Endothelial cell of umbilical vein (primary cell): Measurements from ENCODE around the gene TP73. TPM values are rescaled to one million over a fixed set of nuclear protein-coding genes. Genes with fewer than 3 reads are reported as not detected.

ENCODE experiments used
- BruUV-seq: library from RNA; stranded (reverse); fragments of 400-500 nt; replicated peaks from 2 replicates; lab custom pipeline; 2021; lab: Mats Ljungman, UMichigan
- CTCF ChIA-PET: fragments of 300-600, 350-600 bp; sonication (Branson Sonifier 250); formaldehyde crosslinking; loops from one replicate; lab custom pipeline; 2021; ENCODE audit warnings: antibody characterized with exemption, inconsistent platforms; lab: Charles Lee
- POLR2A ChIA-PET: fragments of 300-600, 350-600 bp; sonication (Branson Sonifier 250); formaldehyde crosslinking; loops from one replicate; lab custom pipeline; 2021; ENCODE audit warnings: antibody characterized with exemption, inconsistent platforms; lab: Charles Lee
- DNase-seq: peaks from one replicate; pipeline ENCODE4 v3.0.0-alpha.2; 2011; ENCODE audit warnings: low read depth, low spot score
- FAIRE-seq: peaks from 2 replicates; lab custom pipeline; 2011; peaks lifted over from hg19 to GRCh38; lab: Jason Lieb, UNC
- H2AFZ ChIP-seq: 2 replicates; pipeline ENCODE4 v1.6.0; 2012; ENCODE audit warnings: low read depth, low read length, control low read depth, inconsistent platforms
- H3K27ac ChIP-seq: 2 replicates; pipeline ENCODE4 v1.5.1; 2011; ENCODE audit warnings: low read depth, mild to moderate bottlenecking, control low read depth, low read length, moderate library complexity; ENCODE audit not compliant: insufficient read depth
- H3K27me3 ChIP-seq, 2 experiments: 2 replicates each; pipeline versions ENCODE4 v1.6.0 to v1.6.1; 2011; ENCODE audit warnings: low read length in 2 of 2, mixed read lengths in 1 of 2; ENCODE audit not compliant: control insufficient read depth in 2 of 2, insufficient read depth in 2 of 2
- H3K36me3 ChIP-seq, 2 experiments: 2 replicates in 1 of 2; 3 replicates in 1 of 2; pipeline ENCODE4 v1.5.1; 2011; ENCODE audit warnings: low read length in 2 of 2, mild to moderate bottlenecking in 1 of 2, moderate library complexity in 1 of 2; ENCODE audit not compliant: control insufficient read depth in 2 of 2, insufficient read depth in 2 of 2; ENCODE audit errors: extremely low read depth in 1 of 2
- H3K4me1 ChIP-seq: 3 replicates; pipeline ENCODE4 v1.5.1; 2011; ENCODE audit warnings: mild to moderate bottlenecking, low read length; ENCODE audit not compliant: control insufficient read depth, insufficient read depth; ENCODE audit errors: extremely low read depth
- H3K4me2 ChIP-seq: 2 replicates; pipeline ENCODE4 v1.6.1; 2011; ENCODE audit warnings: low read length, control low read depth, mixed read lengths; ENCODE audit not compliant: insufficient read depth
- H3K4me3 ChIP-seq, 3 experiments: fragments of 200-600 bp in 1 of 3; sonication (generic), shearing (Covaris generic) in 1 of 3; replicated peaks in 1 of 3; 2 replicates each; pipeline ENCODE4 v1.5.1; 2011 to 2016; ENCODE audit warnings: control low read depth in 3 of 3, low read length in 3 of 3, mild to moderate bottlenecking in 2 of 3, inconsistent platforms in 1 of 3, low read depth in 1 of 3, moderate library complexity in 1 of 3; ENCODE audit not compliant: insufficient read depth in 1 of 3
- H3K79me2 ChIP-seq: 2 replicates; pipeline ENCODE4 v1.6.0; 2012; ENCODE audit warnings: low read length, inconsistent platforms; ENCODE audit not compliant: control insufficient read depth, insufficient read depth
- H3K9ac ChIP-seq: replicated peaks from 2 replicates; pipeline ENCODE3; 2011; ENCODE audit warnings: low read length, control low read depth; ENCODE audit not compliant: insufficient read depth; ENCODE audit errors: extremely low read depth
- H3K9me1 ChIP-seq: replicated peaks from 3 replicates; pipeline ENCODE4 v1.6.0; 2011; ENCODE audit warnings: mild to moderate bottlenecking, low read length; ENCODE audit not compliant: control insufficient read depth, insufficient read depth; ENCODE audit errors: extremely low read depth
- H3K9me3 ChIP-seq: replicated peaks from 2 replicates; pipeline ENCODE4 v1.5.1; 2012; ENCODE audit warnings: low read length, inconsistent platforms; ENCODE audit not compliant: control insufficient read depth, insufficient read depth
- H4K20me1 ChIP-seq: replicated peaks from 2 replicates; pipeline ENCODE3; 2011; ENCODE audit warnings: mild to moderate bottlenecking, low read length; ENCODE audit not compliant: control insufficient read depth, insufficient read depth; ENCODE audit errors: extremely low read depth
- EZH2 ChIP-seq: IDR thresholded peaks from 2 replicates; pipeline ENCODE4 v1.6.1; 2012; ENCODE audit warnings: borderline replicate concordance, low read depth, mild to moderate bottlenecking, moderate library complexity, low read length, inconsistent platforms; ENCODE audit not compliant: severe bottlenecking
- FOS ChIP-seq: IDR thresholded peaks from 2 replicates; pipeline ENCODE4 v1.6.1; 2011; ENCODE audit warnings: mild to moderate bottlenecking, low read length, moderate library complexity, borderline replicate concordance; ENCODE audit not compliant: insufficient read depth
- GATA2 ChIP-seq: IDR thresholded peaks from 2 replicates; pipeline ENCODE4 v1.7.0; 2011; ENCODE audit warnings: low read depth, mild to moderate bottlenecking, moderate library complexity, mixed read lengths, low read length; ENCODE audit not compliant: insufficient read length, insufficient read depth
- JUN ChIP-seq: IDR thresholded peaks from 2 replicates; pipeline ENCODE4 v1.6.1; 2011; ENCODE audit warnings: borderline replicate concordance, low read depth; ENCODE audit not compliant: insufficient read length, insufficient read depth
- MAX ChIP-seq: IDR thresholded peaks from 2 replicates; pipeline ENCODE4 v1.6.1; 2011; ENCODE audit not compliant: insufficient read depth, insufficient read length
- MYC ChIP-seq: IDR thresholded peaks from one replicate; pipeline ENCODE4 v1.6.1; 2011; ENCODE audit warnings: mild to moderate bottlenecking, low read depth, low read length
- POLR2A ChIP-seq: IDR thresholded peaks from 2 replicates; pipeline ENCODE4 v1.6.1; 2012; ENCODE audit warnings: low read depth, mild to moderate bottlenecking, control low read depth, low read length
- POLR2AphosphoS5 ChIP-seq: IDR thresholded peaks from 2 replicates; pipeline ENCODE4 v1.6.1; 2012; ENCODE audit warnings: low read depth, mild to moderate bottlenecking, control low read depth, low read length, moderate library complexity; ENCODE audit not compliant: insufficient read depth
- dilution Hi-C: fragments of 300-500 bp; cut with MboI; formaldehyde crosslinking; loops from one replicate; pipeline ENCODE4 v1.15.0; 2019; ENCODE audit warnings: low sequenced_read_pairs; ENCODE audit not compliant: extremely low pct_ligation_motif_present
- intact Hi-C: fragments of 100-400 bp; cut with micrococcal nuclease; formaldehyde crosslinking; loops from one replicate; pipeline ENCODE4 v1.10.0; 2022
- polyA plus RNA-seq, 4 experiments: library from polyadenylated mRNA; depleted of rRNA in 3 of 4; stranded (reverse) in 3 of 4; unstranded in 1 of 4; fragments of >200 nt; gene quantifications; 2 replicates each; pipeline versions ENCODE4 v1.2.1 to v1.2.3, GENCODE V29; 2011 to 2012; ENCODE audit warnings: missing spikeins in 1 of 4
- total RNA-seq: library from RNA; stranded (reverse); gene quantifications from 2 replicates; pipeline ENCODE4 v1.2.3, GENCODE V29; 2021
- TF ChIP-seq, protein P1 (sequence below), 2 donors: IDR thresholded peaks; 1 replicate in 1 of 2; 2 replicates in 1 of 2; pipeline ENCODE4 v1.5.1; 2011; ENCODE audit warnings: low read length in 2 of 2, mild to moderate bottlenecking in 2 of 2, moderate library complexity in 2 of 2, control low read depth in 1 of 2, inconsistent platforms in 1 of 2, low read depth in 1 of 2; ENCODE audit not compliant: insufficient read depth in 1 of 2; ENCODE audit errors: extremely low read depth in 1 of 2

TP73 gene
- total and polyA plus RNA-seq, 2 donors (not counting 3 experiments of a cell fraction or from before 2014, with no cell fraction given), result 0.03 to 0.15 TPM

- no peak for DNase-seq
- Histone ChIP-seq H3K27me3 (no peaks in the 10 kb centered on the region), H3K9ac (no peak overlapping the region), H3K36me3 (no peaks in the 10 kb centered on the region), H4K20me1 (no peaks in the 10 kb centered on the region), H3K9me1 (no peaks in the 10 kb centered on the region), H3K79me2 (no peaks in the 10 kb centered on the region), H2AFZ (no peak overlapping the region), H3K4me3 (no peak overlapping the region), H3K4me1 (no peaks in the 10 kb centered on the region), H3K9me3 (no peaks in the 10 kb centered on the region), H3K4me2 (no peak overlapping the region), H3K27ac (no peak overlapping the region)
- FAIRE-seq, result no peak
- ChIA-PET CTCF (no interaction called here), POLR2A (no interaction called here)
- dilution Hi-C loops (no loop called here), intact Hi-C loops (no loop called here)
- no TSS peak for BruUV-seq
- TF ChIP-seq POLR2A, result no peak
- TF ChIP-seq POLR2AphosphoS5, result no peak
- no peak for TF ChIP-seq MYC
- no peak for TF ChIP-seq FOS
- TF ChIP-seq, protein P1, sequence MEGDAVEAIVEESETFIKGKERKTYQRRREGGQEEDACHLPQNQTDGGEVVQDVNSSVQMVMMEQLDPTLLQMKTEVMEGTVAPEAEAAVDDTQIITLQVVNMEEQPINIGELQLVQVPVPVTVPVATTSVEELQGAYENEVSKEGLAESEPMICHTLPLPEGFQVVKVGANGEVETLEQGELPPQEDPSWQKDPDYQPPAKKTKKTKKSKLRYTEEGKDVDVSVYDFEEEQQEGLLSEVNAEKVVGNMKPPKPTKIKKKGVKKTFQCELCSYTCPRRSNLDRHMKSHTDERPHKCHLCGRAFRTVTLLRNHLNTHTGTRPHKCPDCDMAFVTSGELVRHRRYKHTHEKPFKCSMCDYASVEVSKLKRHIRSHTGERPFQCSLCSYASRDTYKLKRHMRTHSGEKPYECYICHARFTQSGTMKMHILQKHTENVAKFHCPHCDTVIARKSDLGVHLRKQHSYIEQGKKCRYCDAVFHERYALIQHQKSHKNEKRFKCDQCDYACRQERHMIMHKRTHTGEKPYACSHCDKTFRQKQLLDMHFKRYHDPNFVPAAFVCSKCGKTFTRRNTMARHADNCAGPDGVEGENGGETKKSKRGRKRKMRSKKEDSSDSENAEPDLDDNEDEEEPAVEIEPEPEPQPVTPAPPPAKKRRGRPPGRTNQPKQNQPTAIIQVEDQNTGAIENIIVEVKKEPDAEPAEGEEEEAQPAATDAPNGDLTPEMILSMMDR (IDR thresholded peaks at IDR 0.05; ENCODE audit: extremely low read depth in 1 of 2, insufficient read depth in 1 of 2, low read depth in 1 of 2, low read length in 2 of 2), result no peak
- TF ChIP-seq JUN, result no peak
- no peak for TF ChIP-seq MAX
- TF ChIP-seq GATA2, result no peak
- TF ChIP-seq EZH2, result no peak
Observed at GRCh38 chr1:3677484-3677883, 25.2 kb downstream of the TP73 start.
